Neutrophil (primary cell): ENCODE data around the gene PHF20.
"Not testable (repeated sequence)": the region's sequence is repeated elsewhere in the genome, so short reads cannot be mapped to it uniquely, and the experiment has no call there.

Experiments used
- H3K27ac ChIP-seq: fragments of 200-600 bp; sonication (generic); 2 replicates; pipeline ENCODE4 v1.5.1; 2016; ENCODE audit warnings: mild to moderate bottlenecking, moderate library complexity
- H3K27me3 ChIP-seq: fragments of 200-600 bp; sonication (generic); 2 replicates; pipeline ENCODE4 v1.6.0; 2016; ENCODE audit warnings: mild to moderate bottlenecking
- H3K36me3 ChIP-seq: fragments of 200-600 bp; sonication (generic); 2 replicates; pipeline ENCODE4 v1.5.1; 2017
- H3K4me1 ChIP-seq, 2 experiments: fragments of 200-600 bp in 1 of 2; sonication (generic) in 1 of 2; 1 replicate in 1 of 2; 2 replicates in 1 of 2; pipeline versions ENCODE4 v1.5.1 to v1.6.1; 2013 to 2016; ENCODE audit warnings: low read depth in 1 of 2, low read length in 1 of 2, mild to moderate bottlenecking in 1 of 2, moderate library complexity in 1 of 2; ENCODE audit not compliant: control insufficient read depth in 1 of 2, insufficient read depth in 1 of 2
- H3K4me3 ChIP-seq, 2 experiments: fragments of 200-600 bp in 1 of 2; sonication (generic) in 1 of 2; 1 replicate in 1 of 2; 2 replicates in 1 of 2; pipeline ENCODE4 v1.5.1; 2013 to 2016; ENCODE audit warnings: low read depth in 1 of 2, low read length in 1 of 2, mild to moderate bottlenecking in 1 of 2, moderate library complexity in 1 of 2
- H3K9me3 ChIP-seq: fragments of 200-600 bp; sonication (generic); 2 replicates; pipeline ENCODE4 v1.5.1; 2016
- TF ChIP-seq, protein P1 (sequence below): fragments of 200-600 bp; sonication (generic); IDR thresholded peaks from 2 replicates; pipeline ENCODE4 v1.5.1; 2016; ENCODE audit warnings: antibody characterized with exemption

PHF20 gene

DNA sequence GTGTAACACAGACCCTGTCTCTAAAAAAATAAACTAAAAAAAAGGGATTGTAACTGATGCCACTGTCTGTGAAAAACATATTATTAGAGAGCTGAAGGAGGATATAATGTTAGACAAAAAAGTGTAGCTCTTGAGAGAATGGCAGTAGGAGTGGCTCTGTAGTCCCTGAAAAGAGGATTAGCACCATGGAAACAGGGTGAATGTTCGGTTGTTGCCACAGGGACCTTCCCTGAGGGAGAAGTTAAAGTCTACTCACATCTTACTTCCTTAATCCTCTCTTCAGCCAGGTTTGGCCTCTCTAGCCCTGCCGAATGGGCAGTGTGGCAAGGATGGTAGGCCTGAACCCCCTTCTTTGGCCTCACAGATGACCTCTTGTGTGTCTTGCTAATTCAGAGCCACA is 170.4 kb downstream of the PHF20 start:
- no peaks in the 10 kb centered on the region for H3K9me3 ChIP-seq
- H3K27ac ChIP-seq: peak overlapping the region; percentile 41
- H3K27me3 ChIP-seq: no peaks in the 10 kb centered on the region
- no peak overlapping the region for H3K4me3 ChIP-seq
- TF ChIP-seq, protein P1, sequence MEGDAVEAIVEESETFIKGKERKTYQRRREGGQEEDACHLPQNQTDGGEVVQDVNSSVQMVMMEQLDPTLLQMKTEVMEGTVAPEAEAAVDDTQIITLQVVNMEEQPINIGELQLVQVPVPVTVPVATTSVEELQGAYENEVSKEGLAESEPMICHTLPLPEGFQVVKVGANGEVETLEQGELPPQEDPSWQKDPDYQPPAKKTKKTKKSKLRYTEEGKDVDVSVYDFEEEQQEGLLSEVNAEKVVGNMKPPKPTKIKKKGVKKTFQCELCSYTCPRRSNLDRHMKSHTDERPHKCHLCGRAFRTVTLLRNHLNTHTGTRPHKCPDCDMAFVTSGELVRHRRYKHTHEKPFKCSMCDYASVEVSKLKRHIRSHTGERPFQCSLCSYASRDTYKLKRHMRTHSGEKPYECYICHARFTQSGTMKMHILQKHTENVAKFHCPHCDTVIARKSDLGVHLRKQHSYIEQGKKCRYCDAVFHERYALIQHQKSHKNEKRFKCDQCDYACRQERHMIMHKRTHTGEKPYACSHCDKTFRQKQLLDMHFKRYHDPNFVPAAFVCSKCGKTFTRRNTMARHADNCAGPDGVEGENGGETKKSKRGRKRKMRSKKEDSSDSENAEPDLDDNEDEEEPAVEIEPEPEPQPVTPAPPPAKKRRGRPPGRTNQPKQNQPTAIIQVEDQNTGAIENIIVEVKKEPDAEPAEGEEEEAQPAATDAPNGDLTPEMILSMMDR: no peak
- peaks cover 77% of the 10 kb centered on the region for H3K36me3 ChIP-seq
- no peaks in the 10 kb centered on the region for H3K4me1 ChIP-seq

DNA sequence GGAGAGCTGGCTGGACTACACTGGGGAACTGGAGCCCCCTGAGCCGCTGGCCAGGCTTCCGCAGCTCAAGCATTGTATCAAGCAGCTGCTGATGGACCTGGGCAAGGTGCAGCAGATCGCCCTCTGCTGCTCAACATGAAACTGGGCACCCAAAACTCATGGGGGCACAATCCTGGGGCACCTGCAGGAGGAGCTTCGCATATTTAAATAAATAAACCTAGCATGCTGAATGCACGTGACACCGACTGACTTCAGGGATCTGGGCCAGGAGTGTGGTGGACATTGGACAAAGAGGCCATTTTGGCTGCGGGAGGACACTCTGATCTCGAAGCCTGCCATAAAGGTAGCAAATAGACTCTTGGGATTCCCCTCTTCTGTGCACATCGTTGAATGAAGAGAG is 175.7 kb downstream of the PHF20 start:
- Histone ChIP-seq H3K4me3 (no peak overlapping the region), H3K27ac (no peak overlapping the region), H3K27me3 (no peaks in the 10 kb centered on the region), H3K36me3 (peaks cover 54% of the 10 kb centered on the region), H3K4me1 (peaks cover 7 to 9% of the 10 kb centered on the region in 2 experiments), H3K9me3 (no peaks in the 10 kb centered on the region)
- TF ChIP-seq, protein P1: no peak

DNA sequence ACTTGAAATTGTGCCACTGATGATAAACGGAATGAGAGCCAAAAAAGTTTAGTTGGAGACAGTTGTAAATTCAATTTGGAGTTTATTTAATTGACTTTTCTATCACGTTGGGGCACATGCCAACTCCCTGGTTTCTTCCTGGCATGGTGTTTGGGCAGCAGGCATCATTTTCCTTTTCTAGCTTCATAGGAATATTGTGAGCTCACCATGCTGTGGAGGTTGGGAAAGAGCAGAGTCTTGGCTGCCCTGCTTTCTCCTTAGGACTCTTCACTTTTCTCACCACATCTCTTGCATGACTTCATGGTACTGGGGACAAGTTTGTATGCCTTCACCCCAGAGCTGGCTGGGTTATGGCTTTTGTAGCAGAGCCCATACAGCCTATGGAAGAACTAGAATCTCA is 176.1 kb downstream of the PHF20 start:
- TF ChIP-seq, protein P1: no peak
- Histone ChIP-seq H3K27ac (no peak overlapping the region), H3K27me3 (no peaks in the 10 kb centered on the region), H3K4me3 (no peak overlapping the region), H3K36me3 (peaks cover 52% of the 10 kb centered on the region), H3K4me1 (peaks cover 12 to 13% of the 10 kb centered on the region in 2 experiments), H3K9me3 (no peaks in the 10 kb centered on the region)

DNA sequence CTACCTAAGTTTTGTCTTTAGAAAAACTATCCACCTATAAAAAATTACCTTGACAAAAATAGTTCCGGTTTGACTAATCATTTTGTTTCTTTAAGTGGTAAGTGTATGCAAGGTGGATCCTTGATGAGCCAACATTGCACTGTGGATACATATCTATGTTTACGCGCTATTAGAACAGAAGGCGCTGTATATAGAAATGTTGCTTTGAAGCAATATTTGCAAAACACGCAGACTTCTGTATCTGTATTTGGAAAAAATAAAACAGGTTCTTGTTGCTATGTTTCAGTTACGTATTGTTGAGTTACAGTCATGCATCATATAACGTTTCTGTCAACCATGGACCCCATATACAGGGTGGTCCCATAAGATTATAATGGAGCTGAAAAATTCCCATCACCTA is 178.3 kb downstream of the PHF20 start:
- Histone ChIP-seq H3K27me3 (no peaks in the 10 kb centered on the region), H3K4me1 (peaks cover 26 to 27% of the 10 kb centered on the region in 2 experiments), H3K4me3 (no peak overlapping the region), H3K36me3 (peaks cover 34% of the 10 kb centered on the region), H3K27ac (no peak overlapping the region), H3K9me3 (no peaks in the 10 kb centered on the region)
- TF ChIP-seq, protein P1: no peak

DNA sequence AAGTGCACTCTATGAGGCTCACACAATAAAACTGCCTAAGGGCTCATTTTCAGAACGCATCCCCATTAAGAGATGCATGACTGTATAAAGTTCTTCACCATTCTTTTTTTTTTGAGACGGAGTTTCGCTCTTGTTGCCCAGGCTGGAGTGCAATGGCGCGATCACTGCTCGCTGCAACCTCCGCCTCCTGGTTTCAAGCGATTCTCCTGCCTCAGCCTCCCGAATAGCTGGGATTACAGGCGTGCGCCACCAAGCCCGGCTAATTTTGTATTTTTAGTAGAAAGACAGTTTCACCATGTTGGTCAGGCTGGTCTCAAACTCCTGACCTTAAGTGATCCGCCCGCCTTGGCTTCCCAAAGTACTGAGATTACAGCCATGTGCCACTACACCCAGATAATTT is 180.3 kb downstream of the PHF20 start:
- H3K9me3 ChIP-seq, H3K27me3 ChIP-seq, H3K4me3 ChIP-seq: not testable (repeated sequence)
- Histone ChIP-seq H3K4me1 (peaks cover 31% of the 10 kb centered on the region in 2 experiments), H3K27ac (peak overlapping the region; percentile 96), H3K36me3 (peaks cover 21% of the 10 kb centered on the region)

DNA sequence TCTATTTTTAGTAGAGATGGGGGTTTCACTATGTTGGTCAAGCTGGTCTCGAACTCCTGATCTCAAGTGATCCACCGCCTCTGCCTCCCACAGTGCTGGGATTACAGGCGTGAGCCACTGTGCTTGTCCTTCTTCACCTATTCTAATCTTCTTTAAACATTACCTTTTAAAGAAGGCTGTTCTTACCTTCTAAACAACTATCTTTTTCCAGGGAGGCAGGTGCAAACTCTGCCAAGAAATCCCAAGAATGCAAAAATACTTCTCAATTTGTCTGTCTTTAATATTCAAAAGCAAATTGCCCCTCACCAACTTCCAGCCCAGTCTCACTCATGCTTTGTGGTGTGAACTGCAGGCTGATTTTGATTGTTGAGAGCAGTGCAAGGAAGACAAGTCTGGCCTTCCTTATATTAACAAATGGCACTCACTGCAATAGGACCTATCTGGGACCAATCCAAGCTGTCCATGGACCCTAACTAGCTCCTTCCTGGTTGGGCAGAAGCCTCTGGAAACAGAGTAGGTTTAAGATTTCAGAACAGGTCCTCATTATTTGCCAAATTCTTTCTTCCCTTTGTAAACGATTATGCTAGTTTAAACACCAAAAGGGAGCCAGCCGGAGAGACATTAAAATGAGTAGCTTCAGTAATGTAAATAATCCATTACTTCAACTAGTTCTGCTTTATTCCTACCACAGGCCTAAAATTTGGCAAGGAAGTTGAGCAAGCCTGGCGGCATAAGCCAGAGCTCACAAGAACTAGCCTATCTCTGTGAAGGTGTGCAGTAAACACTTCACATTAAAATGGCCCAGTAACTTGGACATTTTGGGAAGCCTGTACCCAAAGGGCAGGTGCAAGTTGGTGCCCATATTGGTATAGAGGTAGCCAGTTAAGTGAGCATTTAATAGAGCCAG is 180.9 kb downstream of the PHF20 start:
- H3K9me3 ChIP-seq: no peaks in the 10 kb centered on the region
- H3K27ac ChIP-seq: peak overlapping the region; percentile 96
- TF ChIP-seq, protein P1: no peak
- peak overlapping the region; percentile 95 to 98 for H3K4me3 ChIP-seq
- H3K36me3 ChIP-seq: peaks cover 15% of the 10 kb centered on the region
- peaks cover 31% of the 10 kb centered on the region in 2 experiments for H3K4me1 ChIP-seq
- H3K27me3 ChIP-seq: no peaks in the 10 kb centered on the region
